GM18499 (cell line): Measurements from ENCODE around the gene MAP2K1.
"Not testable (repeated sequence)": the region's sequence is repeated elsewhere in the genome, so short reads cannot be mapped to it uniquely, and the experiment has no call there.

Source experiments
- ATAC-seq: cut with Tn5 transposase; IDR thresholded peaks from one replicate; pipeline ENCODE4 v1.9.1; 2021; ENCODE audit warnings: moderate number of reproducible peaks; ENCODE audit not compliant: insufficient read depth, unreplicated experiment

Gene MAP2K1

GRCh38 chr15:66470825-66471224, 84.1 kb downstream of the MAP2K1 start:
- ATAC-seq: not testable (repeated sequence)

GRCh38 chr15:66472176-66472999, 85.7 kb downstream of the MAP2K1 start:
- ATAC-seq: no peak

GRCh38 chr15:66474135-66474534, 87.4 kb downstream of the MAP2K1 start:
- ATAC-seq: no peak

- ATAC-seq: no peak
Observed at GRCh38 chr15:66474963-66475362, 88.3 kb downstream of the MAP2K1 start.

GRCh38 chr15:66476535-66476934, 89.8 kb downstream of the MAP2K1 start:
- ATAC-seq: no peak

- no peak for ATAC-seq
Observed at GRCh38 chr15:66477011-66477410, 90.3 kb downstream of the MAP2K1 start.

GRCh38 chr15:66480267-66480666, 93.6 kb downstream of the MAP2K1 start:
- ATAC-seq: no peak

GRCh38 chr15:66481107-66481856, 94.6 kb downstream of the MAP2K1 start:
- no peak for ATAC-seq

- no peak for ATAC-seq
Observed at GRCh38 chr15:66482539-66482938, 95.8 kb downstream of the MAP2K1 start.

GRCh38 chr15:66483131-66483566, 96.4 kb downstream of the MAP2K1 start:
- ATAC-seq: no peak

GRCh38 chr15:66484539-66485112, 97.9 kb downstream of the MAP2K1 start:
- no peak for ATAC-seq

- ATAC-seq: no peak
Observed at GRCh38 chr15:66486887-66487286, 100.2 kb downstream of the MAP2K1 start.

- ATAC-seq: no peak
Observed at GRCh38 chr15:66488525-66488924, 101.8 kb downstream of the MAP2K1 start.

- ATAC-seq: no peak
Observed at GRCh38 chr15:66489179-66489791, 102.6 kb downstream of the MAP2K1 start.

GRCh38 chr15:66491846-66492245, 105.1 kb downstream of the MAP2K1 start:
- ATAC-seq: no peak

- no peak for ATAC-seq
Observed at GRCh38 chr15:66494262-66494661, 107.5 kb downstream of the MAP2K1 start.

- ATAC-seq: no peak
Observed at GRCh38 chr15:66496951-66497501, 110.3 kb downstream of the MAP2K1 start.

- peak; percentile 62 for ATAC-seq
Observed at GRCh38 chr15:66497502-66498455, 111.1 kb downstream of the MAP2K1 start, which contains the start of gene SNAPC5. TSS of gene SNAPC5 (minus strand) at chr15:66497762. CDS start at chr15:66497731, 31 bp downstream.
